ENCODE measurements around the gene LAD1.

The LAD1 gene

GRCh38 chr1:201378804-201379203 lies 20.3 kb downstream of the LAD1 start:
- no peaks in the 10 kb centered on the region for H3K36me3 Mint-ChIP-seq (ENCODE audit: insufficient read depth)

DNA sequence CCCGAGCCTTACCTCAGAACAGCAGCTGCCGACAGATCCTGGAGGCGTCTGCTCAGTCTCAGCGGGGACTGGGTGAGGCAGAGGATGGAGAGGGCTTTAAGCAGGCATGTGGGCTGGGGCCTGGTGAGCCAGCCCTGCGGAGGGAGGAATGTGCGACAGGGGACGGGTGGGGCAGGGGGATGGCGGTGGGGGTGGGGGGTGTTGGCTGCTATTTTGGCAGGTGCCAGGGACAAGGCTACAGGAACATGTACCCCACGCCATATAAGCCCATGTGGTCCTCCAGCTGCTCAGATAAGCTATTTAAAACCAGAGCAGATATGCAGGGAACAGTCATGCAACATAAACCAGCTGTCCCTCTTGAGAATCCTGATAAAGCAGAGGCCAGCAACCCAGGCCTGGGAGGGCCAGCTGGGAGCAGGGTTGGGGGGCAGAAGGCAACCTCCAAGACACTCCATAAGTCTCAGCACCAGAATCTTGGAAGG lies 21.5 kb downstream of the LAD1 start, which contains the start of gene TNNT2:
TNNT2 (minus strand) TSS at position 70 of the 482 bp plus-strand sequence. CDS start 4,426 bp downstream, outside the sequence.
- H3K27ac Mint-ChIP-seq = no peak within 1 kb of the TSS
- ATAC-seq (replicated peaks) = no peak
- peaks cover 18 to 78% of the 10 kb centered on the region in 2 donors for H3K27me3 Mint-ChIP-seq

More at GRCh38 chr1:201378804-201379203, 20.3 kb downstream of the LAD1 start:
- no peak for DNase-seq
- Mint-ChIP-seq H3K4me1 (ENCODE audit: low read depth in 2 of 2) (peaks cover 0 to 2% of the 10 kb centered on the region in 2 donors), H3K9me3 (no peaks in the 10 kb centered on the region), H3K4me3 (no peak overlapping the region), H3K27ac (no peak overlapping the region), H3K27me3 (peaks cover 19 to 77% of the 10 kb centered on the region in 2 donors)
- no peak for ATAC-seq (replicated peaks)

DNA sequence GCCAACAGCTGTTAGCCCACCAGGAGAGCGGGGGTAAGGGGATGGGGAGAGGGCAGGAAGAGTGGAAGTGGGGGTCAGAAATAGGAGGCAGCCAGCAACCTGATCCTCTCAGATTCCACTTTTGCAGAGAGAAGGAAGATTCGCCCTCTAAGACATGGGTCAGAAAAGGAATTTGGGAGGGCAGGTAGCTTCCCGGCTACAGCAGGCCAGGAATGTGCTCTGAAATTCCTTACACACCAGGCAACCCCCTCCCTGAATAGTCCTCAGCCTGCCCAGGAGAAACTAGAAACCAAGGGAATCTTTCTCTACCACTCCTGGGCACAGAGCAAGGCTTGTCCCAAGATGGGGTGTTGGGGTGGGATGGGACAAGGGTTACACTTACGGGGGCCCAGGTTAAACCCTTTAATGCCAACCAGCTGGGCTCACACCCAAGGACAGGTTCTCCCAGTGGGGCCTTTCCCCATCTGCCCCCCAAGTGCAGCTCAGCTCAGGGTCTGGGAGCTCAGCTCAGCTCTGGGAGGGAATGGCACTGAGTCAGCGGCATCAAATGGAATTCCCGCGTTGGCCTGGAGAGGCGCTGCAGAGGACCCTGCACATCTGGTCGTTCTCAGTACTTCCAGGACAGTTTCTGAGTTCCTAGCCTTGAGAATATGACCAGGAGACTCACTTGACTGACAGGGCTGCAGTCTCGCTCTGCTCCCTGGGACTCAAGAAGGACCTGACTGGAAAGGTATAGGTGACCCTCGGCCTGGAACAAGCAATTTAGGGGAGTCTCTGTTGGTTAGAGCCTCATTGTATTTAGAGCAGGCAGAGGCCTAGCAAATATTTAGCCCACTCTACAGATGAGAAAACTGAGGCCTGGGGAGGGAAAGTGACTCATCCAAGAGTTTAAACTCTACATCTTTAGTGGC lies 22.4 kb downstream of the LAD1 start:
- Mint-ChIP-seq H3K36me3 (ENCODE audit: insufficient read depth) (no peaks in the 10 kb centered on the region), H3K27me3 (peaks cover 12 to 78% of the 10 kb centered on the region in 2 donors), H3K4me3 (no peak overlapping the region), H3K4me1 (ENCODE audit: low read depth in 2 of 2) (no peaks in the 10 kb centered on the region), H3K9me3 (no peaks in the 10 kb centered on the region), H3K27ac (no peak overlapping the region)
- ATAC-seq (replicated peaks) (no peak), DNase-seq (no peak)

More for the DNA sequence above, 21.5 kb downstream of the LAD1 start, which contains the start of gene TNNT2:
- no peaks in the 10 kb centered on the region for H3K9me3 Mint-ChIP-seq
- no peak within 1 kb of the TSS for H3K4me3 Mint-ChIP-seq
- peaks cover 0 to 2% of the 10 kb centered on the region in 2 donors for H3K4me1 Mint-ChIP-seq (ENCODE audit: low read depth in 2 of 2)
- no peaks in the 10 kb centered on the region for H3K36me3 Mint-ChIP-seq (ENCODE audit: insufficient read depth)
- no peak for DNase-seq

GRCh38 chr1:201376107-201376463 lies 23.0 kb downstream of the LAD1 start:
- Mint-ChIP-seq H3K4me1 (ENCODE audit: low read depth in 2 of 2) (no peaks in the 10 kb centered on the region), H3K4me3 (no peak overlapping the region), H3K36me3 (ENCODE audit: insufficient read depth) (no peaks in the 10 kb centered on the region), H3K27ac (no peak overlapping the region), H3K27me3 (peaks cover 18 to 78% of the 10 kb centered on the region in 2 donors), H3K9me3 (no peaks in the 10 kb centered on the region)
- ATAC-seq (replicated peaks) (no peak), DNase-seq (no peak)

GRCh38 chr1:201375169-201375568 lies 24.0 kb downstream of the LAD1 start:
- Mint-ChIP-seq H3K27ac (no peak overlapping the region), H3K9me3 (no peaks in the 10 kb centered on the region), H3K4me1 (ENCODE audit: low read depth in 2 of 2) (no peaks in the 10 kb centered on the region), H3K36me3 (ENCODE audit: insufficient read depth) (no peaks in the 10 kb centered on the region), H3K27me3 (peaks cover 20 to 83% of the 10 kb centered on the region in 2 donors), H3K4me3 (no peak overlapping the region)
- ATAC-seq (replicated peaks) = no peak
- DNase-seq = no peak

GRCh38 chr1:201374364-201374763 lies 24.8 kb downstream of the LAD1 start:
- Mint-ChIP-seq H3K4me3 (no peak overlapping the region), H3K36me3 (ENCODE audit: insufficient read depth) (no peaks in the 10 kb centered on the region), H3K9me3 (no peaks in the 10 kb centered on the region), H3K27me3 (peaks cover 22 to 91% of the 10 kb centered on the region in 2 donors), H3K4me1 (ENCODE audit: low read depth in 2 of 2) (no peaks in the 10 kb centered on the region), H3K27ac (no peak overlapping the region)
- ATAC-seq (replicated peaks) (no peak), DNase-seq (no peak)

- no peak overlapping the region for H3K4me3 Mint-ChIP-seq
- no peak for DNase-seq
- no peaks in the 10 kb centered on the region for H3K4me1 Mint-ChIP-seq (ENCODE audit: low read depth in 2 of 2)
- peaks cover 2% of the 10 kb centered on the region for H3K36me3 Mint-ChIP-seq (ENCODE audit: insufficient read depth)
- H3K27me3 Mint-ChIP-seq = peaks cover 33 to 98% of the 10 kb centered on the region in 2 donors
- H3K27ac Mint-ChIP-seq = no peak overlapping the region
- ATAC-seq (replicated peaks) = no peak
- no peaks in the 10 kb centered on the region for H3K9me3 Mint-ChIP-seq
These were observed 27.3 kb downstream of the LAD1 start for GRCh38 chr1:201371792-201372191.

GRCh38 chr1:201371276-201371675 lies 27.8 kb downstream of the LAD1 start:
- Mint-ChIP-seq H3K4me3 (no peak overlapping the region), H3K9me3 (no peaks in the 10 kb centered on the region), H3K27ac (no peak overlapping the region), H3K27me3 (peaks cover 30 to 98% of the 10 kb centered on the region in 2 donors), H3K4me1 (ENCODE audit: low read depth in 2 of 2) (no peaks in the 10 kb centered on the region), H3K36me3 (ENCODE audit: insufficient read depth) (peaks cover 2% of the 10 kb centered on the region)
- no peak for ATAC-seq (replicated peaks)
- DNase-seq = no peak

GRCh38 chr1:201370500-201370899 lies 28.6 kb downstream of the LAD1 start:
- H3K4me3 Mint-ChIP-seq = no peak overlapping the region
- no peaks in the 10 kb centered on the region for H3K4me1 Mint-ChIP-seq (ENCODE audit: low read depth in 2 of 2)

DNA sequence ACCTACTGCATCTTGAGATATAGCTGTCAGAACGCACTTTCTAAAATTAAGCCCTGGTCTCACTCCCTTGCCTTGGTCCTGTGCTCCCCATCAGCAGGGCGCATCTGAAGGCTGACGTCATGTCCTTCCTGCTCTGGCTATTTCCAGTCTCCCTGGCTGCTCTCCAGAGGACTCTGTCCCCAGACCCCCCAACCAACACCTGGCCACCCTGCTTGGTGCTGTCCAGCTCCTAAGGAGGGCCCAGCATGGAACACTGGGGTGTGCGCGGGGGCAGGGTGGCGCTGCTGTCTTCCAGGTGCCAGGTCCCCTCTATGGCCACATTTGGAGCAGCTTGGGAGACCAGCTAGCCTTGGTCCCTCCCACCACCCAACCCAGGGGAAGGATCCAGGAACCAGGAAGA lies 29.9 kb downstream of the LAD1 start:
- H3K36me3 Mint-ChIP-seq (ENCODE audit: insufficient read depth) = peaks cover 2% of the 10 kb centered on the region
- no peaks in the 10 kb centered on the region for H3K9me3 Mint-ChIP-seq
- no peaks in the 10 kb centered on the region for H3K4me1 Mint-ChIP-seq (ENCODE audit: low read depth in 2 of 2)
- no peak overlapping the region for H3K4me3 Mint-ChIP-seq
- ATAC-seq (replicated peaks) = no peak
- H3K27ac Mint-ChIP-seq = no peak overlapping the region
- DNase-seq = no peak
- H3K27me3 Mint-ChIP-seq = peaks cover 27 to 98% of the 10 kb centered on the region in 2 donors

More at GRCh38 chr1:201370500-201370899, 28.6 kb downstream of the LAD1 start:
- no peak overlapping the region for H3K27ac Mint-ChIP-seq
- ATAC-seq (replicated peaks) (no peak), DNase-seq (no peak)
- peaks cover 2% of the 10 kb centered on the region for H3K36me3 Mint-ChIP-seq (ENCODE audit: insufficient read depth)
- peaks cover 27 to 98% of the 10 kb centered on the region in 2 donors for H3K27me3 Mint-ChIP-seq
- H3K9me3 Mint-ChIP-seq = no peaks in the 10 kb centered on the region

GRCh38 chr1:201366696-201367095 lies 32.4 kb downstream of the LAD1 start:
- H3K4me1 Mint-ChIP-seq (ENCODE audit: low read depth in 2 of 2) = no peaks in the 10 kb centered on the region
- no peaks in the 10 kb centered on the region for H3K9me3 Mint-ChIP-seq
- H3K27ac Mint-ChIP-seq = no peak overlapping the region
- H3K27me3 Mint-ChIP-seq = peaks cover 33 to 100% of the 10 kb centered on the region in 2 donors
- peaks cover 2% of the 10 kb centered on the region for H3K36me3 Mint-ChIP-seq (ENCODE audit: insufficient read depth)
- ATAC-seq (replicated peaks) (no peak), DNase-seq (no peak)
- no peak overlapping the region for H3K4me3 Mint-ChIP-seq

DNA sequence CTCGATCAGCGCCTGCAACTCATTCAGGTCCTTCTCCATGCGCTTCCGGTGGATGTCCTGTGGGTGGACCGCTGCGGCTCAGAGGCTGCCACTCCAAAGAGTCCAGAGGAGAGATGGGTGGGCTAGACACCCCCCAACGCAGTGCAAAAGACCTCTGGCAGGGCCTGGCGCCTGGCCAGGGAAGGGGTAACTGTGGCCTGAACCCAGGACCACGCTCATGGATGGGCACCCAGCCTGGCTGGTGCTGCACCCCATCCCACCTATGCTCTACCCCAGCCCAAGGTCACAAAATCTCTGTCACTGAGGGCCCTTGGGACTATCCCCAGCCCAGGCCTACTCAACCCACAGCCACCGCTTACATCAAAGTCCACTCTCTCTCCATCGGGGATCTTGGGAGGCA lies 33.9 kb downstream of the LAD1 start:
- Mint-ChIP-seq H3K4me3 (no peak overlapping the region), H3K4me1 (ENCODE audit: low read depth in 2 of 2) (no peaks in the 10 kb centered on the region), H3K9me3 (no peaks in the 10 kb centered on the region), H3K36me3 (ENCODE audit: insufficient read depth) (peaks cover 2% of the 10 kb centered on the region), H3K27ac (no peak overlapping the region), H3K27me3 (peaks cover 25 to 100% of the 10 kb centered on the region in 2 donors)
- DNase-seq (no peak), ATAC-seq (replicated peaks) (no peak)

- Mint-ChIP-seq H3K9me3 (no peaks in the 10 kb centered on the region), H3K36me3 (ENCODE audit: insufficient read depth) (peaks cover 2% of the 10 kb centered on the region), H3K27me3 (peaks cover 27 to 100% of the 10 kb centered on the region in 2 donors), H3K27ac (no peak overlapping the region), H3K4me1 (ENCODE audit: low read depth in 2 of 2) (no peaks in the 10 kb centered on the region), H3K4me3 (no peak overlapping the region)
- ATAC-seq (replicated peaks) (no peak), DNase-seq (no peak)
These were observed 34.4 kb downstream of the LAD1 start for GRCh38 chr1:201364808-201365105.

DNA sequence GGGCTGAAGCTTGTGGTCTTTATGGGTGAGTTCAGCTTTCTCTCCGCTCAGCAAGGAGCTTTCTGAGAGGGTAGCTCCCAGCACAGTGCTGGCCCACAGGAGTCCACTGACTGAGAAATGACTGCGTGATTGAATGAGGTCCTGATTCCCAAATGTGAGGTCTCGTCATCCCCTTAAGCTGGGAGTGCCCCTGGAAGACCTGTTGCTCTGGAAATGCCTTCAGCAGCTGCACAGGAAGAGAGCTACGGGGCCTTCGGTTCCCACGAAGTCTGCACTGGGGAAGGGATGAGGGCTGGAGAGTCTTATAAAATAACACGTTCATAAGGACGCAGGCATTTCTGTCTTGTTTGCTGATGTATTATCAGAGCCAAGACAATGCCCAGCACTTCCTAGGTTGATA lies 35.7 kb downstream of the LAD1 start:
- Mint-ChIP-seq H3K27me3 (peaks cover 29 to 100% of the 10 kb centered on the region in 2 donors), H3K4me3 (no peak overlapping the region), H3K9me3 (no peaks in the 10 kb centered on the region), H3K4me1 (ENCODE audit: low read depth in 2 of 2) (no peaks in the 10 kb centered on the region), H3K36me3 (ENCODE audit: insufficient read depth) (no peaks in the 10 kb centered on the region), H3K27ac (no peak overlapping the region)
- no peak for DNase-seq
- ATAC-seq (replicated peaks) = no peak

Measured in effector memory CD8-positive, alpha-beta T cell (primary cell).